MM.1S (cell line): ENCODE measurements around the gene ZBTB32.
"Not testable (repeated sequence)": the region's sequence is repeated elsewhere in the genome, so short reads cannot be mapped to it uniquely, and the experiment has no call there.

Source experiments
- DNase-seq: peaks from one replicate; pipeline ENCODE4 v3.0.0-alpha.2; 2015
- H2AFZ ChIP-seq: fragments of 300-600 bp; sonication (generic); 2 replicates; pipeline ENCODE4 v1.6.0; 2016; ENCODE audit warnings: antibody characterized with exemption, low read length
- H3F3A ChIP-seq: fragments of 300-600 bp; sonication (generic); 2 replicates; pipeline ENCODE4 v1.6.1; 2016; ENCODE audit warnings: mild to moderate bottlenecking, antibody characterized with exemption, low read length, moderate library complexity, mixed read lengths; ENCODE audit not compliant: insufficient read depth
- H3K27ac ChIP-seq: fragments of 300-600 bp; sonication (generic); 2 replicates; pipeline ENCODE4 v1.5.1; 2016; ENCODE audit warnings: mild to moderate bottlenecking, low read length
- H3K27me3 ChIP-seq: fragments of 300-600 bp; sonication (generic); replicated peaks from 2 replicates; pipeline ENCODE4 v1.6.0; 2016; ENCODE audit warnings: low read length; ENCODE audit not compliant: insufficient read depth
- H3K36me3 ChIP-seq: fragments of 300-600 bp; sonication (generic); replicated peaks from 2 replicates; pipeline ENCODE4 v1.6.1; 2016; ENCODE audit warnings: mild to moderate bottlenecking, low read length, mixed read lengths; ENCODE audit not compliant: insufficient read depth
- H3K4me1 ChIP-seq: fragments of 300-600 bp; sonication (generic); 2 replicates; pipeline ENCODE4 v1.6.1; 2016; ENCODE audit warnings: low read length, mixed read lengths
- H3K4me2 ChIP-seq: fragments of 300-600 bp; sonication (generic); 2 replicates; pipeline ENCODE4 v1.6.0; 2016; ENCODE audit warnings: low read depth, low read length
- H3K4me3 ChIP-seq: fragments of 300-600 bp; sonication (generic); 2 replicates; pipeline ENCODE4 v1.5.1; 2016; ENCODE audit warnings: low read length, mixed read lengths
- H3K79me2 ChIP-seq: fragments of 300-600 bp; sonication (generic); 2 replicates; pipeline ENCODE4 v1.6.1; 2016; ENCODE audit warnings: mixed run types, low read length, mixed read lengths
- H3K9ac ChIP-seq: fragments of 300-600 bp; sonication (generic); 2 replicates; pipeline ENCODE4 v1.6.1; 2016; ENCODE audit warnings: low read length, mixed read lengths
- H3K9me2 ChIP-seq: fragments of 300-600 bp; sonication (generic); replicated peaks from 2 replicates; pipeline ENCODE4 v1.6.1; 2016; ENCODE audit warnings: mild to moderate bottlenecking, low read length, mixed read lengths; ENCODE audit not compliant: insufficient read depth
- H3K9me3 ChIP-seq: fragments of 300-600 bp; sonication (generic); replicated peaks from 2 replicates; pipeline ENCODE4 v1.6.1; 2016; ENCODE audit warnings: mild to moderate bottlenecking, low read length, mixed read lengths; ENCODE audit not compliant: insufficient read depth
- H4K20me1 ChIP-seq: fragments of 300-600 bp; sonication (generic); 2 replicates; pipeline ENCODE4 v1.6.1; 2016; ENCODE audit warnings: mild to moderate bottlenecking, low read length, moderate library complexity, mixed read lengths; ENCODE audit not compliant: insufficient read depth
- CTCF ChIP-seq: fragments of 300-600 bp; sonication (generic); IDR thresholded peaks from 2 replicates; pipeline ENCODE4 v1.5.1; 2016; ENCODE audit warnings: antibody characterized with exemption, low read length, mixed read lengths
- EZH2 ChIP-seq: fragments of 300-600 bp; sonication (generic); optimal IDR thresholded peaks from 2 replicates; pipeline ENCODE3; 2017; ENCODE audit warnings: low read depth, mild to moderate bottlenecking, antibody characterized with exemption, low read length, mixed read lengths
- EZH2phosphoT487 ChIP-seq: fragments of 300-600 bp; sonication (generic); IDR thresholded peaks from 2 replicates; pipeline ENCODE4 v1.6.1; 2018; ENCODE audit warnings: antibody characterized with exemption, low read length

The ZBTB32 gene

GRCh38 chr19:35704218-35704617, at the start of gene ZBTB32:
ZBTB32 (plus strand) TSS chr19:35704558; CDS start chr19:35714627, 10,069 bp downstream.
- Histone ChIP-seq H3K4me1 (no peaks in the 10 kb centered on the region), H3K9me3 (no peaks in the 10 kb centered on the region), H3K27ac (no peak within 1 kb of the TSS), H3F3A (no peaks in the 10 kb centered on the region), H4K20me1 (no peaks in the 10 kb centered on the region), H3K79me2 (no peaks in the 10 kb centered on the region), H3K36me3 (no peaks in the 10 kb centered on the region), H3K4me2 (no peak within 1 kb of the TSS), H3K9ac (no peak within 1 kb of the TSS), H3K9me2 (no peaks in the 10 kb centered on the region), H3K4me3 (no peak within 1 kb of the TSS), H3K27me3 (peaks cover 28% of the 10 kb centered on the region), H2AFZ (no peak within 1 kb of the TSS)
- TF ChIP-seq EZH2phosphoT487 = no peak
- TF ChIP-seq EZH2 = no peak
- no peak for TF ChIP-seq CTCF
- no peak for DNase-seq

GRCh38 chr19:35654828-35655227, 49.5 kb upstream of the ZBTB32 start:
- H3K9me2 ChIP-seq, H3F3A ChIP-seq, H3K4me1 ChIP-seq, H3K4me2 ChIP-seq, H4K20me1 ChIP-seq, H3K27me3 ChIP-seq, H3K36me3 ChIP-seq, H3K9me3 ChIP-seq, H3K27ac ChIP-seq, DNase-seq, H3K9ac ChIP-seq, H2AFZ ChIP-seq, H3K4me3 ChIP-seq: not testable (repeated sequence)
- H3K79me2 ChIP-seq = peaks cover 31% of the 10 kb centered on the region

GRCh38 chr19:35655600-35655999, 48.8 kb upstream of the ZBTB32 start:
- no peak for DNase-seq
- H3K27me3 ChIP-seq = no peaks in the 10 kb centered on the region
- H3K4me2 ChIP-seq = no peak overlapping the region
- TF ChIP-seq EZH2phosphoT487 (no peak), EZH2 (no peak), CTCF (no peak)
- H3K4me1 ChIP-seq = no peaks in the 10 kb centered on the region
- H3K9ac ChIP-seq = no peak overlapping the region
- no peaks in the 10 kb centered on the region for H3K9me2 ChIP-seq
- 0 out of 2 replicates have a peak, but pooled peaks cover 7% of the 10 kb centered on the region for H3K36me3 ChIP-seq
- no peak overlapping the region for H3K4me3 ChIP-seq
- no peaks in the 10 kb centered on the region for H3K9me3 ChIP-seq
- H4K20me1 ChIP-seq = no peaks in the 10 kb centered on the region
- no peaks in the 10 kb centered on the region for H3F3A ChIP-seq
- H2AFZ ChIP-seq = no peak overlapping the region
- no peak overlapping the region for H3K27ac ChIP-seq
- H3K79me2 ChIP-seq = peaks cover 23% of the 10 kb centered on the region

- Histone ChIP-seq H2AFZ (no peak overlapping the region), H3K4me2 (no peak overlapping the region), H3K36me3 (0 out of 2 replicates have a peak, but pooled peaks cover 7% of the 10 kb centered on the region), H3K9me2 (no peaks in the 10 kb centered on the region), H3K9me3 (no peaks in the 10 kb centered on the region), H3K79me2 (peaks cover 13% of the 10 kb centered on the region), H3K9ac (no peak overlapping the region), H3K4me1 (no peaks in the 10 kb centered on the region), H3K4me3 (no peak overlapping the region), H3F3A (no peaks in the 10 kb centered on the region), H3K27ac (no peak overlapping the region), H4K20me1 (no peaks in the 10 kb centered on the region), H3K27me3 (no peaks in the 10 kb centered on the region)
- no peak for DNase-seq
- TF ChIP-seq EZH2 (no peak), CTCF (no peak), EZH2phosphoT487 (no peak)
Observed at GRCh38 chr19:35656700-35657099, 47.7 kb upstream of the ZBTB32 start.
